A673 (cell line): ENCODE results near the gene FAM83B.

Experiments
- CTCF ChIP-seq: fragments of 300-800, 200-600 bp; sonication (generic); conservative IDR thresholded peaks from 2 replicates; pipeline ENCODE4 v1.5.1; 2017; ENCODE audit warnings: low read depth, mild to moderate bottlenecking, antibody characterized with exemption, low read length, moderate library complexity, mixed read lengths
- EZH2 ChIP-seq: fragments of 200-600 bp; sonication (generic); IDR thresholded peaks from 2 replicates; pipeline ENCODE4 v1.6.1; 2017; ENCODE audit warnings: borderline replicate concordance, low read depth, mild to moderate bottlenecking, mixed read lengths, antibody characterized with exemption, low read length; ENCODE audit not compliant: poor library complexity, severe bottlenecking

GRCh38 chr6:54970337-54970736 lies 123.8 kb downstream of the FAM83B start:
- TF ChIP-seq CTCF (no peak), EZH2 (no peak)
